C4-2B (cell line): ENCODE data around the gene PGLYRP3.
"Not testable (repeated sequence)": the region's sequence is repeated elsewhere in the genome, so short reads cannot be mapped to it uniquely, and the experiment has no call there.

Experiments
- H3K27ac ChIP-seq: fragments of 450-650 bp; 2 replicates; pipeline ENCODE4 v1.5.1; 2017
- CTCF ChIP-seq: fragments of 450-650 bp; conservative IDR thresholded peaks from 2 replicates; pipeline ENCODE4 v1.5.1; 2017; ENCODE audit warnings: mild to moderate bottlenecking
- ZFX ChIP-seq: fragments of 450-650 bp; IDR thresholded peaks from 2 replicates; pipeline ENCODE4 v1.6.1; 2017

Gene PGLYRP3

DNA sequence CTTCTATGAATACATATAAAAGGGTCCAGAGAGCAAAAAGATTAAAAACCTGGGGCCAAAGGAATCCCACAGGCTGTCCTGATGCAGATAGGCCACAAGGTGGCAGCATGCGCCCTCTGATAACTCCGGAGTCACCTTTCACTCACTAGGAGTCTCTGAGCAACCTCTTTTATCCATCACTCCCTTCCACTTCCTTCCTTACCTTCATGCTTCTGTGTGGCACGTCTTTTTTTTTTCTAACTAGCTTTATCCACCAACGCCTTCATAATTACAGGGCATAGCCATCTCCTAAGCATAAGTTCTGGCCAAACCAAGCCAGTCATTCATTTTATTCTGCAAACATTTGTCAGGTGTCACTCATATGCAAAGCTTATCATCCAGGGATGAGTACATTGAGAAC lies 39.8 kb upstream of the PGLYRP3 start:
- no peak overlapping the region for H3K27ac ChIP-seq
- no peak for TF ChIP-seq ZFX
- TF ChIP-seq CTCF = peak; percentile 95

- no peak for TF ChIP-seq CTCF
- no peak for TF ChIP-seq ZFX
- no peak overlapping the region for H3K27ac ChIP-seq
Observed at GRCh38 chr1:153350321-153350957, 37.7 kb upstream of the PGLYRP3 start.

GRCh38 chr1:153349363-153350320 lies 36.9 kb upstream of the PGLYRP3 start:
- H3K27ac ChIP-seq = no peak overlapping the region

DNA sequence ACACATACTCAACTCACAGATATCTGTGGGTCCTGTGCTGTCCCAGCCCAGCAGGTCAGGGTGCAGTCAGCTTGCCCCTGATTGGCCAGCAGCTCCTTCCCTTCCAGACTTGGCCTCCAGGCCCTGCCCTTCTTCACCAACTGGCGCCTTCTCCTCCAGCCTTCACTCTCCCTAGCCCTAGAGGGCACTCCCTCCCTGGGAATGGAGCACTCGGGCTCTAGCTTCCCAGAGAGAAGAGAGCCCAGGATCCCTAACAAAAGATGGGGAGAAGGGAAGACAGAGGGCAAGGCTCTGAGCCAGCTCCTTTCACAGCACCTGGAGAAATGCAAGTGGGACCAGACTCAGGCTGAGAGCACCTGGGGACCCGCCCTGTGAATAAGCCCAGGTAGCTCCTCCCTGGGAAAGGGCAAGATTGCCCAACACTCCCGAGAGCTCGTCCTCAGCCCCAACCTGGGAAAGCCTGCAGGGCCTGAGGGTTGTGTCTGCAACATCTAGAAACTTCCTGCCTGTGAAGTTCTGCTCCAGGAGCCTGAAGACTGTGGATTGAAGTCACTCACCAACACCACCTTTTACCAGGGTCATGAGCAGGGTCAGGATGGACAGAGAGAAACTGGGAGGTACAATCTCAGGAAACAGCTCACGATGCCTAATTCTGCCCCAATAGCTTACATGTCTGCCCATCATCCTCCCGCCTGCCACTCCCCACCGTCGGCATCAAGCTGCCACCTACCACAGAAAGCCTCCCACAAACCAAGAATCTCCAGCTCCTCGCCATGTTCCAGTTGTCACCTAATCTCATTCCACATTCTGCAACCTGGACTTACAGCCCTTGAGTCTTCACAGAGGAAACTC lies 36.0 kb upstream of the PGLYRP3 start, which contains the start of gene PGLYRP4:
TSS of gene PGLYRP4 (minus strand) at position 331 of the 852 bp plus-strand sequence. CDS start 909 bp downstream, outside the sequence.
- no peak within 1 kb of the TSS for H3K27ac ChIP-seq
- TF ChIP-seq ZFX (no peak), CTCF (no peak)

More at GRCh38 chr1:153349363-153350320, 36.9 kb upstream of the PGLYRP3 start:
- TF ChIP-seq ZFX (no peak), CTCF (no peak)

DNA sequence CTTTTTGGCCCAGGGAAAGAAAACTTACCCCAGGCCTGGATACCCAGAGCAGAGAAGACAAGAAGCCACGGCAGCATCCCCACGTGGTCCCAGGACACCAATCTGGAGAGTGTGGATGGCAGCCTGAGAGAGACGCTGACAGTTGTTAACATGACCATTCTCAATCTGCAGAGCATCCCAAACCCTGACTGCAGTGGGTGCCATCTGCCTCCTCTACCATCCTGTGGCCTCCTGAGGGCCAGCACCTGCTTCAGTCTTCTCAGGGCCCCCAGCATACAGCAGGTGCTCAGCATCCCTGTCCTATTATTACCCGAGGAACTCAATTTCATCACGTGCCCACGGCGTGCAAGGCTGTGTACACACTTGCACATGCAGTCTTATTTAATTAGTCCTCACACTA lies 35.1 kb upstream of the PGLYRP3 start:
- TF ChIP-seq CTCF = no peak
- TF ChIP-seq ZFX = no peak
- H3K27ac ChIP-seq = no peak overlapping the region

DNA sequence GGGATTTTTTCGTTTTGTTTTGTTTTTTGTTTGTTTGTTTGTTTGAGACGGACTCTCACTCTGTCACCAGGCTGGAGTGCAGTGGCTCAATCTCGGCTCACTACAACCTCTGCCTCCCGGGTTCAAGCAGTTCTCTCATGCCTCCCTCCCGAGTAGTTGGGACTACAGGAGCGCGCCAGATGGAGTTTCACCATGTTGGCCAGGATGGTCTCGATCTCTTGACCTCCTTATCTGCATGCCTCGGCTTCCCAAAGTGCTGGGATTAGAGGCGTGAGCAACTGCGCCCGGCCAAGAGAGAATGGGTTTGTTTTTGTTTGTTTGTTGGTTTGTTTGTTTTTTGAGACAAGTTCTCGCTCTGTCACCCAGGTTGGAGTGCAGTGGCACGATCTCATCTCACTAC lies 34.3 kb upstream of the PGLYRP3 start:
- H3K27ac ChIP-seq = not testable (repeated sequence)

- no peak overlapping the region for H3K27ac ChIP-seq
Observed at GRCh38 chr1:153346077-153346723, 33.4 kb upstream of the PGLYRP3 start.

More at GRCh38 chr1:153346077-153346723, 33.4 kb upstream of the PGLYRP3 start:
- TF ChIP-seq ZFX (no peak), CTCF (no peak)
